Kidney tubule cell (primary cell): ENCODE data around the gene SAA1.
"Not testable (repeated sequence)": the region's sequence is repeated elsewhere in the genome, so short reads cannot be mapped to it uniquely, and the experiment has no call there.

ENCODE experiments used
- DNase-seq: peaks from one replicate; pipeline ENCODE4 v3.0.0-alpha.2; 2018; ENCODE audit warnings: low spot score

Gene SAA1

DNA sequence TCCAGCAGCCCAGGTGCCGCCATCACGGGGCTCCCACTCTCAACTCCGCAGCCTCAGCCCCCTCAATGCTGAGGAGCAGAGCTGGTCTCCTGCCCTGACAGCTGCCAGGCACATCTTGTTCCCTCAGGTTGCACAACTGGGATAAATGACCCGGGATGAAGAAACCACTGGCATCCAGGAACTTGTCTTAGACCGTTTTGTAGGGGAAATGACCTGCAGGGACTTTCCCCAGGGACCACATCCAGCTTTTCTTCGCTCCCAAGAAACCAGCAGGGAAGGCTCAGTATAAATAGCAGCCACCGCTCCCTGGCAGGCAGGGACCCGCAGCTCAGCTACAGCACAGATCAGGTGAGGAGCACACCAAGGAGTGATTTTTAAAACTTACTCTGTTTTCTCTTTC is at the start of gene SAA1:
SAA1 (plus strand) TSS at position 316 of the 400 bp plus-strand sequence. CDS start 624 bp downstream, outside the sequence.
- peak; percentile 82 for DNase-seq

DNA sequence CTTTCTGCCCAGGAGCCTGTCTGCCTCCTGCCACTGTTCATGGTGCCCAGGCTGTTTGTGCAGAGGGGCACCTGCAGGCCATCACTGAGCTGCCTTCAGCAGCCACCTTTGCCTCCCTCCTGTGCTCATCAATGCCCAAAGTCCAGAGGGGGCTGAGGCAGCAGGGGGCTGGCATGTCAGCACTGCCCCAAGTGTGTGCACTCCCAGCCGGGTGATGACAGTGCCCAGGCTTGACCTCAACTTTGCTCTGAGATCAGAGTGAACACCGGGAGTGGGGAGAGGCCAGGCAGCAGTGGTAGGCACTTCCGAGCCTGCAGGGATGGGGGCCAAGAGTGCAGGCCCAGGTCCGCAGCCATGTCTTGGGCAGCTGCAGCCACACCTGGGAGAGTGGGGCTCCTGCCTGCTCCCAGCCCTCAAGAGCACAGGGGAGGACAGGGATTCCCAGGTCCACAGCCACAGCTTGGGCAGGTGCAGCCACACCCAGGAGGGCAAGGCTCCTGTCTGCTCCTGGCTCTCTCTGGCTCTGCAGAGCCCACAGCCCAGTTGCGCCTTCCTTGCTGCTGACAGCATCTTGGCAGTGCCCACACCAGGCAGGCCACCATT is 44.7 kb upstream of the SAA1 start:
- no peak for DNase-seq

DNA sequence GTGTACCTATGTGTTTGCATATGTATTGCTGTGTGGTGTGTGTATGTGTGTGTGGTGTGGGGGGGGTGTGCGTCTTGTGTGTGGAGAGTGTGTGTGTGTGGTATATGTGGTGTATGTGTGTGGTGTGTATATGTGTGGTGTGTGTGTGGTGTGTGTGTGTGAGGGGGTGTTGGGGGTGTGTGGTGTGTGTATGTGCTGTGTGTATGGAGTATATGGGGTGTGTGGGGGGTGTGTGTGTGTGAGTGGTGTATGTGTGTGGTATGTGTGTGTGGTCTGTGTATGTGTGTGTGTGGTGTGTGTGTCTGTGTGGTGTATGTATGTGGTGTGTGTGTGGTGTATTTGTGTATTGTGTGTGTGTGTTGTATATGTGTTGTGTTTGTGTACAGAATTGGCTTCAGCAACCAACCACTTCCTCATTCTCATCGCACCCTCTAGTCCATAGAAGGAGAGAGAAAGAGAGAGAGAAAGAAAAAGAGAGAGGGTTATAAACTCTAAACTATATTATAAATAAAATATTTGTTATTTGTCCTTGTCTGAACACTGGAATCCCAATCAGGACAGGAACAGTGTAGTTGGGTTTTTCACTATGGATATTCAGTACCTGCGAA is 43.1 kb upstream of the SAA1 start:
- no peak for DNase-seq

DNA sequence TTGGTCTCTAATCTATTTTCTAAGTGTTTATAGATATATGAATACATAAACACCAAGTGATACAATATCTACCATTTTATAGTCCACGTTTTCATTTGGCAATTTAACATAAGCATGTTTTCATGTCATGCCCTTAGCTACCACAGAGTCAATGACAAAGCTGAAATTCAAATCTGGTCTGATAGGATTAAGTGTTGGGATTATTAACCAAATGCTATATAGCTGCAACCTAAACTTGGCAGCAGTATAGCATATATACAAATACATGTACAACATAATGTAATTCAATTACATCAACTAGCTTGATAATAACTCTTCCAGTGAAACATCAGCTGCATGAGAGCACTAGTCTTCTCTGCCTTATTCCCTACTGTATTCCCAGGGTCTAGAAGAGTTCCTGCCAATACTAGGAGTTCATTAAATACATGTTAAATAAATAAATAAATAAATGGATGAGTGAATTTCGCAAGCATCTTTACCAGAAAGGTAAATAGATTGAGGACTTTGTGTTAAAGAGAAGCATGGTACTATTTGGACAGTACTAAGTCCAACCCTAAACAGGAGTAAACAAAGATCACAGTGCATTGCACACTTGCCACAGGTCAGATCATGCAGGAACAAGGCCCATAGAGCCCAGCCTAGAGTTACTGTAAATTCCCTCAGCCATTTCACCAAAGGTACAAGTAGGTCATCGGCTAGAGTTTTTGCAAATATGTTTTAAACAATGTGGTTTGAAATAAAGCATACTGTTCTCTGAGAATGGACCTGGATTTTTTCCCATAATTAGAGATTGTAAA is 42.3 kb upstream of the SAA1 start:
- no peak for DNase-seq

DNA sequence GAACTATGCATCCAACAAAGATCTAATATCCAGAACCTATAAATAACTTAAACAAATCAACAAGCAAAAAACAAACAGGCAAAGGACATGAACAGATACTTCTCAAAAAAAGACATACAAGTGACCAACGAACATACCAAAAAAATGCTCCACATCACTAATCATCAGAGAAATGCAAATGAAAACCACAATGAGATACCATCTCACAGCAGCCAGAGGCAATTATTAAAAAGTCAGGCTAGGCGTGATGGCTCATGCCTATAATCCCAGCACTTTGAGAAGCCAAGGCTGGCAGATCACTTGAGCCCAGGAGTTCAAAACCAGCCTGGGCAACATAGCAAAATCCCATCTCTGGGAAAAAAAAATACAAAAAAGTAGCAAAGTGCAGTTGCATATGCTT is 40.2 kb upstream of the SAA1 start:
- DNase-seq, result no peak

DNA sequence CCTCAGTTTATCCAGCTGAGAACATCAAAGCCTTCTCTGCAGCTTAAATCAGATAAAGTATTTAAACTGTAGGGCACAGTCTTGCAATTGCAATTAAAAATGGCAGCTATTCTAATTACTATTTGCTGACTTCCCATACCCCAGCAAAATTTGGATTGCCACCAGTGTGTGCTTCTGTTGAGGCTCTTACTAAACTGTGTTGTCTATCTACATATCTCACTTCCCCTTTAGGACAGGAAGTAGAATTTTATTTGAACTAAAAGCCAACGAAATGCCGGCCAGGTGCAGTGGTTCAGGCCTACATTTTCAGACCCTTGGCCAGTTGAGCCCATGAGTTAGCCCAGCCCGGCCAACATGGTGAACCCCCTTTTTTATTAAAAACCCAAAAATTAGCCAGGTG is 36.6 kb upstream of the SAA1 start:
- no peak for DNase-seq

DNA sequence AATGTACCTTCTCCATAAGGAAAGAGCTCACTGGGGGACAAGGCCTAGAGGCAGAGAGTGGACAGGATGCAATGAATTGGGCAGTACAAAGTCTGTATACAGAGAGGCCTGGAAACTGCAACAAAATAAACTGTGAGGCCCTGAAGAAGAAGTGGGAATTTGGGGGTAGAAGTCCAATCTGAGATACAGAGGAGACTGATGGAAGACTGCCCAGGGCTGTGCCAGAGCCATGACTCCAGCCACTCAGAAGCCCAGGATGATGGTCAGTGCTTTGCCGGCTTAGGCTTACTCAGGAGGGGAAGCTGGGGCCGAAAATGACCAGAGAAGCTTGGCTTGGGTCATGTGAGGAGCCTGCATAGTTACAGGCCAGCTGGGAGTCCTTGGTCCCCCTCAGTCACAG is 35.2 kb upstream of the SAA1 start:
- DNase-seq, result no peak

DNA sequence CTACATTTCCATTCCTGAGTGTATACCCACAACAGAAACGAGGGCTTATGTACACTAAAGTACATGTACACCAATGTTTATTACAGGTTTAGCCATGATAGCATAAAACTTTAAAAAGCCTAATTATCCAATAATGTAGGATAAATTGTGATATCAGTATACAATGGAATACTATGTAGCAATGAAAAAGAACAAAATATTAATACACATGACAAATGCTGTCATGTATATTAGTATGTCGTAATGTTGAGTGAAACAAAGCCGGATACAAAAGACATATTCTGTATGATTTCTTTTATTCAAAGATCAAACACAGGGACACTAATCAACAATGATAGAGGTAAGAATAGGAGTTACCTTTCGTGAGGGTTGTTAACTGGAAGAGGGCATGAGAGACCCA is 32.2 kb upstream of the SAA1 start:
- no peak for DNase-seq

DNA sequence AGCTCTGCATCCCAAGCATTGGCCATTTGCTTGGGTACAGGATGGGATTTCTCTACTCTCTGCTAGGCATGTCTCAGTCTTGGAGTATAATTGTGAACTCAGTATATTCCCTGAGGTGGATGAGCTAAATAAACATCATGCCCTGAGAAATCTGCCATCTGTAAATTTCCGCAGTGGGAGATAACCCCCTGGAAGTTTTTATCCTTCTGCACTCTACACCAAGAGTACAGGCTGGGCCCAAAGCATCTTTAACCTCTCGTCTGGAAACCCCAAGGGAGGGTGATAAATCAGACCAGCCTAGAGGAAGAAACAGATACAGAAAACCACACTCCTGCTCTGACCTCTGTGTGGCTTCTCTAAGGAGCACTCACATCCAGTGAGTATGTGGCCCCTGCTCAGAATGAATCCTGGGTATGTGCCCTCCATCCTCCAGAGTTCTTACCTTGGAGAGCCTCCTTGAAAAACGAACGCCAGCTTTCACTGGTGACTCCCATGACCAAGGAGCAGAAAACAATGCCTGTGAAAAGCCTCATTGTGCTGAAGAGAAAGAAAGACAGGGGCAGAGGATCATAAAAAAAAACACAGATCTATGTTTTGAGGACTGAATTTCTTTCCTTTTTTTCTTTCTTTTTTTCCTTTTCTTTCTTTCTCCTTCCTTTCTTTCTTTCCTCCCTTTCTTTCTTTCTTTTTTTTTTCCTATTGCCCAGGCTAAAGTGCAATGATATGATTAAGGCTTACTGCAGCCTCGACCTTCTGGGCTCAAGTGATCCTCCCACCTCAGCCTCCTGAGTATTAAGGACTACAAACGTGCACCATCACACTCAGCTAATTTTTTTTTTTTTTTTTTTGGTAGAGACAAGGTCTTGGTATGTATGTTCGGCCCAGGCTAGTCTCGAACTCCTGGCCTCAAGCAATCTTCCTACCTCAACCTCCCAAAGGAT is 30.4 kb upstream of the SAA1 start:
- no peak for DNase-seq

DNA sequence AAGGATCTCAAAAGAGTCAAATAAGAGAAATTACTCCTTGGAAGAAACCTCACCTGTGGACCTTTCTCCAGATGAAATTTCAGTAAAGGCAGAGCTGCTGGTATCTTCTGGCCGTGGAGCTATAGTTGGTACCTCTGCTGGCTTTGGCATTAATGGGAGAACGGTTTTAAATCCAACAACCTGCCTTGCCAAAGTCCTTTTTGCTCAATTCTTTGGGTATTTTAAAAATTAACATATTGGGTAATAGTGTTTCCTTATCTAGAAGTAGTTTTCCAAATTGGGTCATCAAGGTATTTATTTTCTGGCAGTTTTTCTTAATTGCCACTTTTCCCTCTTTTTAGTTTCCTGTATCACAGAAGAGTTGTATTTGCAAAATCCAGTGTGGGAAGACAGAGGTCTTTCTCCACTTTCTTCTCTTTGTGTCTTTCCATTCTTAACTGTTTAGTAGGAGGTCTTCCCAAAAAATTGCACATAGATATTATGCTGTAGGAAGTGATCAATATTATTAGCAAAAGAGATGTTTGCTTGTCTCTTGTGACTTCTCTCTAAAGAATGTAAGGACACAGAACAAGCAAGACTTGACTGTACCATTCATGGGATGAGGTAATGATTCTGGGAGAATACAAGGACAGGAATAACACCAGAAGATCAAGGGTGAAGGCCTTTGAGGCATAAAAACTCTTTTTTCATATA is 29.3 kb upstream of the SAA1 start, which contains the start of gene SAA4:
SAA4 (minus strand) TSS at position 139 of the 693 bp plus-strand sequence. CDS start 876 bp downstream, outside the sequence.
- peak; percentile 23 for DNase-seq

DNA sequence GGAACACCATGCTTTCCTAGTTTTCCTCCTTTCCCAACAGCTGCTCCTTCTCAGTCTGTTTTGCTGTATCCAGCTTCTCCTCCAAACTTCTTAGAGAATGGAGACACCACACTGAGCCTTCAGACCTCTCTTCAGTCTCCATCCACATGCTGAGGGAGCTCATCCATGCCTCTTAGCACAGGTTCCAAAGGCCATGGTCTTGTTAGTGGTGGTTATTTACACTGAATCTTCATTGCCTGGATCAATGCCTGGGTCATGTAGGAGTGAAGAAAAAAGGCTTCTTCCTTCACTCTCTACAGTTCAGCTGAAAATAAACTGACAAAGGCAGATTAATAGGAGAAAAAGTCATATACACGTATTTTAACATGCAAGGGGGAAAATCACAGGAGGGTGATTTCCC is 26.4 kb upstream of the SAA1 start:
- no peak for DNase-seq

DNA sequence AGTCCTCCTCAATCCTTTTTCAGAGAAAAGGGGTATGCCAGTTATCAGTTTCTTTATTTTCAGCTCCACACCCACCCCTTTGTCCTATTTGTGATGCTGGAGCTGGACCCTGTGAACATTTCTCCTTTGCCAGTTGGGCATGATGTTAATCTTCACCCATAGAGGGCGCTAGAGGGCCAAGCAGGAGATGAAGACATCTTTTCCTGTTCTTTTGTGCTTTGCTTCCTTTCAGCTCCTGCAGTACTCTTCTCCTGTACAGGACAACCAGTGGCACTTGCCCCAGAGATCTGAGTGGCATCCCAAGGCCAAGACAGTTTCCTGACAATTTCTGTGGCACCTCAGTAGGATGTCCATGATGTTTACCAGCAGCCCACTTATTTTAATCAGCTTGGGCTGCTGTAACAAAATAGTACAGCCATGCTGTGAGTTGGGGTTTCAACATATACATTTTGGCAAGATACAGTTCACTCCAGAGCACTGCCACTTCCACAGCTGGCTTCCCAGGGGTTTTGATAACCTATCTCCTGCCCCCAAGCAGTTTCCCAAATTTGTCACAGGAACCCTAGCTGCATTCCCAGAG is 22.2 kb upstream of the SAA1 start:
- peak; percentile 83 for DNase-seq

DNA sequence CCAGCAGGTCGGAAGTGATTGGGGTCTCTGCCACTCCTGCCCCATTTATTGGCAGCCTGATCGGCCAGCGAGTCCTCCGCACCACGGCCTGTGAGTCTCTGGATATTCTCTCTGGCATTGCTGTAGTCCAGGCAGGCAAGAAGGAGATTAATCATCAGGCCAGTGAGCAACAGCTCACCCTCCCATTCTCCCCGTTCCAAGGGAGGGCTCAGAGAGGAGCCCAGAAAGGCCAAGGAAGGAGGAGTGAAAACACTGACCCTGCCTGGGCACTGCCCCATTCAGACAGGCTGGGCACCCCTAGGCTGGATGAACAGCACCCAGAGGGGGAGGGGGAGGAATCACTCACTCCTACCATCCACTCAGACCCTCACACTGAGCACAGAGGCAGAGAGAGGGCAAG is 20.7 kb upstream of the SAA1 start:
- peak; percentile 72 for DNase-seq

DNA sequence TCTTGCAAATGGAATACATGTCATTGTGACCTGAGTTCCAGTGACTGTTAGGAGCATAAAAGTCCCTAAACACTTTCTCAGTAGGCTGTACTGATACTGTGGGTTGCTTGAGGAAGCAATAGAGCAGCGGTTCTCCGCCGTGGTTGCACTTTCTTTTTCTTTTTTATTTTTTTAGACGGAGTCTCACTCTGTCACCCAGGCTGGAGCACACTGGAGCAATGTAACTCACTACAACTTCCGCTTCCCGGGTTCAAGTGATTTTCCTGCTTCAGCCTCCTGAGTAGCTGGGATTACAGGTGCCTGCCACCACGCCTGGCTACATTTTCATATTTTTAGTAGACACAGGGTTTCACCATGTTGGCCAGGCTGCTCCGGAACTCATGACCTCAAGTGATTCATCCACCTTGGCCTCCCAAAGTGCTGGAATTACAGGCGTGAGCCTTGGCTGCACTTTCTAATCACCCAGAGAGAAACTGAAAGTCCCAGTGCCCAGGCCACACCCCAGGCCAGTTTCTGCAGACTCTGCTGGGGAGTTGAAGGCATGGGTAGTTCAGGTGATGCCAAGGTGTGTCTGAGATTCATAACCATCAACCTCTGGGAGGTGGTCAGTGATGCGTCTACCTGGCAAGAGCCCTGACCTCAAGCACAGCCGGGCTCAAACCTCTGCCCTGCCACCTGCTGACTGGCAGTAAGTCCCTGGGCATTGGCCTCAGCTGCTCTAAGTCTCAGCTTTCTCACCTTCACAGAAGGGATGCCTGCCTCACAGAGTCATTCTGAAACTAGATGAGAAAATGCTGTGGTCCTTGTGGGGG is 19.5 kb upstream of the SAA1 start:
- DNase-seq, result peak; percentile 61

DNA sequence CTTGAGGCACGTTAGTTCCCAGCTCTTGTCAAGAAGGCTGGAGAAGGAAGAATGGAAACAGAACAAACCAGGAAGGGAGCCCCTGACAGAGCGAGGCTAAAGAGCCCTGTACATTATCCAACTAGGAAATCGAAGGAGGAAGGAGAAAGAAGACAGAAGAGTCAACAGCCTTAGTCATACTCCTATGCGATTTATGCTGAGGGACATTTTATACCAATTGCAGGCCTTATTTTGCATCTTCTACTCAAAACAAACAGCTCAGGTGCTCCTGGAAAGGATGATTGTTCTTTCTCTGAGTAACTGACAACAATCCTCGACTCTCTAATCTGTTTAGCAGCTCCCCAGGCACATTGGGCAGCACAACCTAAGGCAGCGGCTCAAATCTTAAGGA is 18.9 kb upstream of the SAA1 start:
- DNase-seq, result not testable (repeated sequence)

DNA sequence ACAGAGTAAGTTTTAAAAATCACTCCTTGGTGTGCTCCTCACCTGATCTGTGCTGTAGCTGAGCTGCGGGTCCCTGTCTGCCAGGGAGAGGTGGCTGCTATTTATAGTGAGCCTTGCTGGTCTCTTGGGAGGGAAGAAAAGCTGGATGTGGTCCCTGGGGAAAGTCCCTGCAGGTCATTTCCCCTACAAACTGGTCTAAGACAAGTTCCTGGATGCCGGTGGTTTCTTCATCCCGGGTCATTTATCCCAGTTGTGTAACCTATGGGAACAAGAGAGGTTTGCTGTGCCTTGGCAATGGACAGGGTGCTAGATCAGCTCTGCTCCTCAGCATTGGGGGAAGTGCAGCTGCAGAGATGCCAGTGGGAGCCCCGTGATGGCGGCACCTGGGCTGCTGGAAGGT is 17.5 kb upstream of the SAA1 start, which contains the start of gene SAA2:
SAA2 (minus strand) TSS at position 108 of the 400 bp plus-strand sequence. CDS start 657 bp downstream, outside the sequence.
- DNase-seq, result peak; percentile 90

DNA sequence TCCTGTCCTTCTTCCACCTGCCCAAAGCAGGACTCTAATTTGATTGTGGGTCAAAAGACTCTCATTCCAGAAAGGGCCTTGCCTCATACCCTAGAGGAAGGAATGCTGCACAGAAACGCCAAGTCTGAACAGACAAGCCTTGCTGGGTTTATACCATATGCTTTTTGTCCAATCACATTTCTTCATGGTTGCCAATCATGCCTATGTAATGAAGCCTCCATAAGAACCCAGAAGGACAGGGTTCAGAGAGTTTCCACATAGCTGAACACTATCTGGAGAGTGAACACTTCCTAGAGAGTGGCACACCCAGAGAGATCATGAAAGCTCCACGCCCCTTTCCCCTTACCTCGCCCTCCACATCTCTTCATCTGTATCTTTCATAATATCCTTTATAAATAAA is 12.8 kb upstream of the SAA1 start:
- DNase-seq, result peak; percentile 8

DNA sequence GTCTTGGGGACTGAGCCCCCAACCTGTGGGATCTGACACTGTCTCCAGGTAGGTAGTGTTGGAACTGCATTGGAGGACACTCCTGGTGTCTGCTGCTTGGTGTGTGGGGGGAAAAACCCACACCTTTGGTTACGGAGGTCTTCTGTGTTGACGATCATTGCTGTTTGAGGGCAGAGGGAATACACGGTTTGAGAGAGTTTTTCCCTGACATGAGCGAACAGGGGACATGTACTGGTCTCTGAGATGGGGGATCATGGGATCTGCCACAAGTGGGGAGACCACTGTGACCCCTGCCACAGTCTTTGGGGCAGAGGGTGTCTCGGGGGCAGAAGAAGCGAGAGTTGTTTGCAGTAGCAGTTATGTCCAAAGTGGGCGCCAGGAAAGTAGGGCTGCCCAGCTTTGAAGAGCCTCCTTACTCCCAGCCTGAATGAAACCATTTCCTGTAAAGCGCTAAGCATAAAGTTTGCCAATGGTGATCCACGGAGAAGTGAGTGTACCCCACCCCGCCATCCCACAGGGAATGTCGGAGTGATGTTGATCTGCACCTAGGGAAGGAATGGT is 12.2 kb upstream of the SAA1 start:
- DNase-seq, result no peak

DNA sequence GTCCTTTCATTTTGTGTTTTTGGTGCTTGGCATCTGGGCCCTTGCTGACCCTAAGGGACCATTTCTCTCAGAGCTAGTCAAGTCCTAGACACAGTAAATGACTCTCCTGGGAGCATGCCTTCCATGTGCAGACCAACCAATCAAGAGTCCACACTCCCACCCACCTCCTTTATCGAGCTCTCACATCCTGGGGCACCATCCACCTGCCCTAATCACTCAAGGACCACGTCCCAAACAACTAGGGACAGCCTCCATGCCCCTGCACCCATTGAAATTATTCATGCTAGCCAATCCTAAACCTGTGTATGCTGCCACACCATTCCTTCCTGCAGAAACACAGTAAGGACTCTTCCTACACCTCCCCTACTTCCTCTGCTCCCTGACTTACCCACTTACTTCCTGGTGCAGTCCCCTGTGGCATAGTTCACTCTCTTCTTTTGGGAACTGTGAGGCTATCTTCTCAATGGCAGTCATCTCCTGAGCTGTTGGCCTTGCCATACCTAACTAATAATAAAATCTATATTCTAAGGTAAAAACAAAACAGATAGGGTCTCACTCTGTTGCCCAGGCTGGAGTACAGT is 11.2 kb upstream of the SAA1 start:
- no peak for DNase-seq
